Esophagus squamous epithelium (tissue), 4 donors: ENCODE results near the gene PRELID1.

ENCODE experiments used
- POLR2A ChIP-seq, 4 donors: fragments of 450-650 bp; IDR thresholded peaks; one replicate each; pipeline ENCODE4 v1.6.1; 2017; ENCODE audit warnings: antibody characterized with exemption in 4 of 4, mild to moderate bottlenecking in 4 of 4, moderate library complexity in 3 of 4
- TF ChIP-seq, protein P1 (sequence below), 6 experiments: fragments of 450-650 bp in 4 of 6; fragments of 200-600 bp in 2 of 6; sonication (generic) in 2 of 6; IDR thresholded peaks; one replicate each; pipeline ENCODE4 v1.5.1; 2016 to 2019; ENCODE audit warnings: antibody characterized with exemption in 6 of 6, mild to moderate bottlenecking in 4 of 6, moderate library complexity in 4 of 6

GRCh38 chr5:177276886-177277285 is 26.7 kb upstream of the PRELID1 start:
- no peak for TF ChIP-seq POLR2A (IDR thresholded peaks at IDR 0.05)
- TF ChIP-seq, protein P1, sequence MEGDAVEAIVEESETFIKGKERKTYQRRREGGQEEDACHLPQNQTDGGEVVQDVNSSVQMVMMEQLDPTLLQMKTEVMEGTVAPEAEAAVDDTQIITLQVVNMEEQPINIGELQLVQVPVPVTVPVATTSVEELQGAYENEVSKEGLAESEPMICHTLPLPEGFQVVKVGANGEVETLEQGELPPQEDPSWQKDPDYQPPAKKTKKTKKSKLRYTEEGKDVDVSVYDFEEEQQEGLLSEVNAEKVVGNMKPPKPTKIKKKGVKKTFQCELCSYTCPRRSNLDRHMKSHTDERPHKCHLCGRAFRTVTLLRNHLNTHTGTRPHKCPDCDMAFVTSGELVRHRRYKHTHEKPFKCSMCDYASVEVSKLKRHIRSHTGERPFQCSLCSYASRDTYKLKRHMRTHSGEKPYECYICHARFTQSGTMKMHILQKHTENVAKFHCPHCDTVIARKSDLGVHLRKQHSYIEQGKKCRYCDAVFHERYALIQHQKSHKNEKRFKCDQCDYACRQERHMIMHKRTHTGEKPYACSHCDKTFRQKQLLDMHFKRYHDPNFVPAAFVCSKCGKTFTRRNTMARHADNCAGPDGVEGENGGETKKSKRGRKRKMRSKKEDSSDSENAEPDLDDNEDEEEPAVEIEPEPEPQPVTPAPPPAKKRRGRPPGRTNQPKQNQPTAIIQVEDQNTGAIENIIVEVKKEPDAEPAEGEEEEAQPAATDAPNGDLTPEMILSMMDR (IDR thresholded peaks at IDR 0.05), result no peak
